Left lung (tissue), 10 donors: ENCODE data around the gene F2R. TPM values are rescaled to one million over a fixed set of nuclear protein-coding genes. Genes with fewer than 3 reads are reported as not detected.

Experiments
- ATAC-seq: fragments of 200-7000 bp; cut with Tn5 transposase; one replicate; pipeline ENCODE4 v1.9.1; 2020; ENCODE audit warnings: moderate library complexity
- DNase-seq, 4 donors: peaks; one replicate each; pipeline ENCODE4 v3.0.0-alpha.2; 2013 to 2020
- H3K27ac ChIP-seq, 2 donors: fragments of 200-600 bp; sonication (generic) in 1 of 2; one replicate each; pipeline versions ENCODE4 v1.5.0 to v1.8.0; 2020 to 2021
- H3K27me3 ChIP-seq, 2 donors: fragments of 200-600 bp; sonication (generic) in 1 of 2; one replicate each; pipeline versions ENCODE4 v1.5.0 to v1.8.0; 2020 to 2021
- H3K36me3 ChIP-seq, 2 donors: fragments of 200-600 bp; sonication (generic) in 1 of 2; one replicate each; pipeline versions ENCODE4 v1.5.0 to v1.8.0; 2020 to 2021
- H3K4me1 ChIP-seq, 2 donors: fragments of 200-600 bp; one replicate each; pipeline ENCODE4 v1.8.0; 2021
- H3K4me3 ChIP-seq, 2 donors: fragments of 200-600 bp; sonication (generic) in 1 of 2; one replicate each; pipeline versions ENCODE4 v1.5.0 to v1.8.0; 2020 to 2021; ENCODE audit warnings: mild to moderate bottlenecking in 1 of 2
- H3K9me3 ChIP-seq, 2 donors: fragments of 200-600 bp; sonication (generic) in 1 of 2; one replicate each; pipeline versions ENCODE4 v1.5.0 to v1.8.0; 2020 to 2021
- CTCF ChIP-seq, 2 donors: fragments of 200-600 bp; sonication (generic) in 1 of 2; IDR thresholded peaks; one replicate each; pipeline versions ENCODE4 v1.5.0 to v1.8.0; 2021; ENCODE audit warnings: antibody characterized with exemption in 2 of 2
- intact Hi-C, 2 donors: fragments of 100-400 bp; cut with DNase I; formaldehyde crosslinking; loops; one replicate each; pipeline versions ENCODE4 v1.11.2 to v1.14.2; 2022
- polyA plus RNA-seq, 6 donors: library from polyadenylated mRNA; unstranded; fragments of 120-200 nt; gene quantifications; one replicate each; pipeline ENCODE4 v1.2.1, GENCODE V29; 2013; ENCODE audit not compliant: insufficient read length in 6 of 6
- total RNA-seq, 2 donors: library from RNA; stranded (reverse); fragmentation: NEBNext Ultra II Directional; extraction: Animal tissue kit (Norgen Biotek cat#: 25700); gene quantifications; one replicate each; pipeline ENCODE4 v1.2.1, GENCODE V29; 2021
- donor health status: DM: no; HTN: yes; CAD: no.
- donor health status: DM: no; HTN: no; CAD: no.

The F2R gene
- total and polyA plus RNA-seq, 8 donors = 21.2 to 54.4 (median 42.6) TPM

- Histone ChIP-seq H3K4me3 (no peak overlapping the region), H3K9me3 (no peaks in the 10 kb centered on the region), H3K27me3 (no peaks in the 10 kb centered on the region), H3K27ac (no peak overlapping the region), H3K36me3 (peaks cover 0 to 9% of the 10 kb centered on the region in 2 donors), H3K4me1 (peaks cover 0 to 5% of the 10 kb centered on the region in 2 donors)
- intact Hi-C loops = no loop called here
- ATAC-seq (no peak), DNase-seq (no peak)
- TF ChIP-seq CTCF (IDR thresholded peaks at IDR 0.05) = no peak
Measured at GRCh38 chr5:76684756-76685519, 31.0 kb upstream of the F2R start.

- Histone ChIP-seq H3K4me3 (no peak overlapping the region), H3K27ac (no peak overlapping the region), H3K36me3 (peaks cover 0 to 10% of the 10 kb centered on the region in 2 donors), H3K4me1 (peaks cover under 1 to 6% of the 10 kb centered on the region in 2 donors), H3K9me3 (no peaks in the 10 kb centered on the region), H3K27me3 (no peaks in the 10 kb centered on the region)
- intact Hi-C loops = no loop called here
- ATAC-seq = no peak
- TF ChIP-seq CTCF (IDR thresholded peaks at IDR 0.05) = no peak
- DNase-seq = no peak
Measured at GRCh38 chr5:76685704-76686103, 30.2 kb upstream of the F2R start.

DNA sequence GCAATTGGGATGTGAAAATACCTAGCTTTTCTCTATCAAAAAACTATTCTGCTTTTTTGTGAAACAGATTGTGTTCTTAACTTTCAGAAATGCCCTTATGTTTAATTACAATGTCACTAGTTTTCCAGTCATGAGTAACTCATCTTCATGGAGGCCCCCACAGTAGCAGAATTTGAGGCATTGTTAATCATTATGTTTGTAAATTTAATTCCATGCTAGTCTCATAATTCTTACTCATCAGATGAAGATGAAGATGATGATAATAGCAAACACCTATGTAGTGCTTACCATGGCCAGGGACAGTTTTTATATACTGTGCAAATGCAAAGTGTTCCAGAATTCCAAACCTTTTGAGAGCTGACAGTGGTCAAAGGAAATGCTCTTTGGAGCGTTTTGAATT lies 27.7 kb upstream of the F2R start:
- H3K27me3 ChIP-seq = no peaks in the 10 kb centered on the region
- ATAC-seq (no peak), DNase-seq (no peak)
- H3K27ac ChIP-seq = no peak overlapping the region
- no peak overlapping the region for H3K4me3 ChIP-seq
- no peak for TF ChIP-seq CTCF (IDR thresholded peaks at IDR 0.05)
- peaks cover 0 to 10% of the 10 kb centered on the region in 2 donors for H3K36me3 ChIP-seq
- H3K9me3 ChIP-seq = no peaks in the 10 kb centered on the region
- intact Hi-C loops = no loop called here
- peaks cover 10 to 11% of the 10 kb centered on the region in 2 donors for H3K4me1 ChIP-seq

- TF ChIP-seq CTCF (IDR thresholded peaks at IDR 0.05) = no peak
- DNase-seq (no peak), ATAC-seq (no peak)
- Histone ChIP-seq H3K27ac (no peak overlapping the region), H3K4me3 (no peak overlapping the region), H3K4me1 (peaks cover 10 to 11% of the 10 kb centered on the region in 2 donors), H3K9me3 (no peaks in the 10 kb centered on the region), H3K36me3 (peaks cover 0 to 10% of the 10 kb centered on the region in 2 donors), H3K27me3 (no peaks in the 10 kb centered on the region)
- intact Hi-C loops = no loop called here
Measured at GRCh38 chr5:76688836-76689235, 27.1 kb upstream of the F2R start.

DNA sequence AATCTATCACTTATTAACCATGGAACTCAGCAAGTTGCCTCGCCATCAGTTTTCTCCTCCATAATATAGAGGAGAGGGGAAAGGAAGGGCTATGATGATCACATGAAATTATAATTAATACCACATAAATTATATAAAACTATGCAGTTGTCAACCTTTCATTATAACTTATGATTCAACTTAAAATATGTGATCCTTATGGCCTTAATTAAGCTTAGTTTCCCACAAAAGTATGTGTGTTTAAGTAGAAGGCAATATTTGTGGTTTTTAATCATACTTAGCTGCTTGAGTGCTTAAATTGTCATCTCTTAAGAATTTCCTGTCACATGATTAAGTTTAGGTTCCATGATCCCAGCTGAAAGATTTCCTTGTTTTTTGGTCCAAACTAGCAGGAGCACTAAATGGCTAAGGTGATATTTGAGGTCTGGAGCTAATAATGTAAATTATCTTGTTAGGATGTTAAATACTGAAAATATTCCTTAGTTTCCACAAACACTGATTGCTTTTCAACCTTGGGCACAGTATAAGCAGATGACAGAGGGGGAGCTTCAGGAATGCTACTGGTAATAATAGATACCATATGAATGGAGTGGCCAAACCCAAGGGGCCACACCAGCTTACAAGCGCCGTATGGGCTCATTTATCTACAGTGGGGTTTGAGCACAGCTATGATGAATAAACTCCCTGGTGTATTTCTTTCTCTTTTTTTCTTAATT lies 26.4 kb upstream of the F2R start:
- Histone ChIP-seq H3K9me3 (no peaks in the 10 kb centered on the region), H3K27me3 (no peaks in the 10 kb centered on the region), H3K4me3 (no peak overlapping the region), H3K4me1 (peaks cover 10 to 11% of the 10 kb centered on the region in 2 donors), H3K27ac (peak overlapping the region in 1 of 2 donors; percentile 10), H3K36me3 (peaks cover 0 to 10% of the 10 kb centered on the region in 2 donors)
- intact Hi-C loops = no loop called here
- no peak for TF ChIP-seq CTCF (IDR thresholded peaks at IDR 0.05)
- ATAC-seq (peak; percentile 44), DNase-seq (no peak)
